ENCODE data around the gene SYNE2. TPM values are rescaled to one million over a fixed set of nuclear protein-coding genes. Genes with fewer than 3 reads are reported as not detected.

Gene SYNE2
- total RNA-seq, 1 experiment from 2014 or later, result 67.4 TPM

DNA sequence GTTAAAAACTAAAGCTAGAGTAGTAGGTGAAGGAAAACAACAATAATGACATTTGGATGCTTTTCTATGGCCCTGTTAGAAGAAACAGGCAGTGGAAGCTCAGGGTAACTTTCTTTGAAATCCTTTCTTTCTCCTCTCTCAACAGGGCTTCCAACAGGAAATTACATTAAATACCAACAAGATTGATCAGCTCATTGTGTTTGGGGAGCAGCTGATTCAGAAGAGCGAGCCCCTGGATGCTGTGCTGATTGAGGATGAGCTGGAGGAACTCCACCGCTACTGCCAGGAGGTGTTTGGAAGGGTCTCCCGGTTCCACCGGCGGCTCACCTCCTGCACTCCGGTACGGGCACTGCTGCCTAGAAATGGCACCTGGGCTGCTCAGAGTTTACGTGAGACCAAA, 359.9 kb downstream of the SYNE2 start:
- Mint-ChIP-seq H3K9me3 (ENCODE audit: unreplicated experiment) (no peaks in the 10 kb centered on the region), H3K36me3 (ENCODE audit: insufficient read depth, unreplicated experiment) (peaks cover 93% of the 10 kb centered on the region), H3K4me1 (ENCODE audit: insufficient read depth, unreplicated experiment) (no peaks in the 10 kb centered on the region), H3K4me3 (ENCODE audit: unreplicated experiment) (no peak overlapping the region), H3K27me3 (ENCODE audit: insufficient read depth, unreplicated experiment) (no peaks in the 10 kb centered on the region), H3K27ac (ENCODE audit: low read depth, unreplicated experiment) (no peak overlapping the region)
- ChIA-PET POLR2A (no interaction called here), CTCF (interaction anchor here (0.9 kb wide), 2 partner anchors 91 to 165 kb away, joined by 3 read pairs; no protein-coding TSS in a partner anchor)
- no TSS peak for BruUV-seq (replicated peaks)
- intact Hi-C loops (cut with micrococcal nuclease), result no loop called here
- DNase-seq (ENCODE audit: unreplicated experiment), result no peak
- TF ChIP-seq CTCF (IDR thresholded peaks at IDR 0.05; ENCODE audit: unreplicated experiment), result no peak

DNA sequence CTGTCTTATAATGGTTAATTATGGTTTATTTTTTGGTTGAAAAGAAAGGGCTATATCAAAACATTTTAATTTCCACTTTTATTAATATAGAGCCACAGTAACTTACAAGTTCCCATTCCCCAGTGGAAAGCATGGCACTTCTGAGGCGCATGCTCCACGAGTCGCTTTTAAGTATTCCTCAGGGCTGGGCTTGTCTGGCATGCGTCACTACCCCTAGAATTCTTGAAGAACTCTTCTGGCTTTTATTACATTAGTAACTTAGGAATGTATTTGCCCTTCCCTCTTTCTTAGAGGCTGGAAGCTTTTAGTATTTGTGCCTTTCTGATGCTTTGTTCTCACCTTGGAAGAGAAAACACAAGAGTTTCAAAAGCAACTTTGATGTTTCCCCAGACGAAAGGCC, 360.3 kb downstream of the SYNE2 start:
- Mint-ChIP-seq H3K36me3 (ENCODE audit: insufficient read depth, unreplicated experiment) (peaks cover 93% of the 10 kb centered on the region), H3K9me3 (ENCODE audit: unreplicated experiment) (no peaks in the 10 kb centered on the region), H3K27me3 (ENCODE audit: insufficient read depth, unreplicated experiment) (no peaks in the 10 kb centered on the region), H3K4me1 (ENCODE audit: insufficient read depth, unreplicated experiment) (no peaks in the 10 kb centered on the region), H3K4me3 (ENCODE audit: unreplicated experiment) (no peak overlapping the region), H3K27ac (ENCODE audit: low read depth, unreplicated experiment) (no peak overlapping the region)
- BruUV-seq (replicated peaks), result no TSS peak
- ChIA-PET POLR2A (no interaction called here), CTCF (interaction anchor here (0.9 kb wide), 1 partner anchor 166 kb away, joined by 3 read pairs; no protein-coding TSS in a partner anchor)
- intact Hi-C loops (cut with micrococcal nuclease), result no loop called here
- DNase-seq (ENCODE audit: unreplicated experiment), result no peak
- TF ChIP-seq CTCF (IDR thresholded peaks at IDR 0.05; ENCODE audit: unreplicated experiment), result no peak

DNA sequence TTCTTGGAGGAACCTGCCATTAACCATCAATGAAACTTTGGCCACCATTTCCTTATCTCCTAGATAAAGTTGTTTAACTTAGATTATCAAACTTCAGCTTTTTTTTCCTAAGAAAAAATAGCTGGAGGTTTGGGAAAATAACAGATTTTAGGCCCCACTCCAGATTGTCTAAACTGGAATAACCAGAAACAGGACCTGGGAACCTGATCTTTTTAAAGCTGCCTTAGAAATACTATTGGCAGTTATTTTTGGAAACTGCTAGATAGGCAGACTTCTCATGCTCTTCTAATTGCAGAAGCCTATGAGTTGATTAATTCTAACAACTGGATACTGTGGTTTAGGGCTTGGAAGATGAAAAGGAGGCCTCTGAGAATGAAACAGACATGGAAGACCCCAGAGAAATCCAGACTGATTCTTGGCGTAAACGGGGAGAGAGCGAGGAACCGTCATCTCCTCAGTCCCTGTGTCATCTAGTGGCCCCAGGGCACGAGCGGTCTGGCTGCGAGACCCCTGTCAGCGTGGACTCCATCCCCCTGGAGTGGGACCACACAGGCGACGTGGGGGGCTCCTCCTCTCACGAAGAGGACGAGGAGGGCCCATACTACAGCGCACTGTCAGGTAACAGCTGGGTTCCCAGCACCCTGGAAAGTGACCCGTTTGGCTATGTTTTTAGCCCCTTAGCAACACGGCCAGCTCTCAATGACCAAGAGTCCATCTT, 361.2 kb downstream of the SYNE2 start:
- Mint-ChIP-seq H3K9me3 (ENCODE audit: unreplicated experiment) (no peaks in the 10 kb centered on the region), H3K4me1 (ENCODE audit: insufficient read depth, unreplicated experiment) (no peaks in the 10 kb centered on the region), H3K27ac (ENCODE audit: low read depth, unreplicated experiment) (no peak overlapping the region), H3K4me3 (ENCODE audit: unreplicated experiment) (no peak overlapping the region), H3K27me3 (ENCODE audit: insufficient read depth, unreplicated experiment) (no peaks in the 10 kb centered on the region), H3K36me3 (ENCODE audit: insufficient read depth, unreplicated experiment) (peaks cover 93% of the 10 kb centered on the region)
- DNase-seq (ENCODE audit: unreplicated experiment), result no peak
- POLR2A ChIA-PET, result interaction anchor here (0.8 kb wide), 1 partner anchor 64 kb away, joined by 3 read pairs; no protein-coding TSS in a partner anchor
- no peak for TF ChIP-seq CTCF (IDR thresholded peaks at IDR 0.05; ENCODE audit: unreplicated experiment)
- no TSS peak for BruUV-seq (replicated peaks)
- CTCF ChIA-PET, result no interaction called here
- intact Hi-C loops (cut with micrococcal nuclease), result no loop called here

DNA sequence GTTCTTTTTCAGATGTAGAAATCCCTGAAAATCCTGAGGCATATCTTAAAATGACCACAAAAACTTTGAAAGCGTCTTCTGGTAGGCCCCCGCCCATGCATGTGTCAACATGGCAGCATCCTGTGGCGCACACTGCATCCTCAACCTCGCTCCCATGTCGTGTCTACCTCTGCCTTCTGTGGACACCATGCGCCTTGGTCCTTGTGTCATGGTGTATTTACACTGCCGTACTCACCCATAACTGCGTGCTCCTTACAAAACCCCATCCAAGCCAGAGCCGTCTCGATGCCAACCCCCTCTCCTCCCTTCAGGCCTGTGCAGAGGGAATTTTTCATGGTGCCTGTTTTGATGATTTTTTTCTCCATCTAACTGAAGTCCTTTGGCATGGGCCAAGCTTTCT, 362.5 kb downstream of the SYNE2 start:
- no peak for TF ChIP-seq CTCF (IDR thresholded peaks at IDR 0.05; ENCODE audit: unreplicated experiment)
- ChIA-PET CTCF (interaction anchor here (0.6 to 1.1 kb wide), 3 partner anchors 82 to 420 kb away, joined by 3 to 4 read pairs (median 3); no protein-coding TSS in a partner anchor), POLR2A (no interaction called here)
- Mint-ChIP-seq H3K27me3 (ENCODE audit: insufficient read depth, unreplicated experiment) (no peaks in the 10 kb centered on the region), H3K36me3 (ENCODE audit: insufficient read depth, unreplicated experiment) (peaks cover 93% of the 10 kb centered on the region), H3K9me3 (ENCODE audit: unreplicated experiment) (no peaks in the 10 kb centered on the region), H3K27ac (ENCODE audit: low read depth, unreplicated experiment) (no peak overlapping the region), H3K4me3 (ENCODE audit: unreplicated experiment) (no peak overlapping the region), H3K4me1 (ENCODE audit: insufficient read depth, unreplicated experiment) (no peaks in the 10 kb centered on the region)
- BruUV-seq (replicated peaks), result no TSS peak
- no peak for DNase-seq (ENCODE audit: unreplicated experiment)
- intact Hi-C loops (cut with micrococcal nuclease), result no loop called here

Measured in MCF 10A (cell line).